ENCODE measurements around the gene RAD21L1.

Gene RAD21L1

DNA sequence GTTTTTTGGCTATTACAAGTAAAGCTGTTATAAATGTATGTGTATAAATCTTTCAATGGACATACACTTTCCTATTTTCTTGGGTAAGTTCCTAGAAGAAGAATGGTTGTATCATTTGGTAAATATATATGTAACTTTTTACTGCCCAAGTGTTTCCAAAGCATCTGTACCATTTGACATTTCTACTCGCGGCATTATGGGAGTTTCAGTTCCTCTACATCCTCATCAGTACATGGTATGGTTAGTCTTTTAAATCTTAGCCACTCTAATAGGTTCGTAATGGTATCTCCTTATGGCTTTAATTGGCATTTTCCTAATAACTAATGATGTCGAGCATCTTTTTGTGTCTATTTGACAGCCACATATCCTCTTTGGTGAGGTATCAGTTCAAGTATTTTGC lies 53.1 kb downstream of the RAD21L1 start:
- Histone ChIP-seq H3K79me1 (ENCODE audit: low read depth, low read length) (peaks cover 4% of the 10 kb centered on the region), H2BK120ac (ENCODE audit: low read depth, low read length) (no peak overlapping the region), H3K4me2 (ENCODE audit: insufficient read depth, low read length, poor library complexity, severe bottlenecking) (no peak overlapping the region), H3K23ac (ENCODE audit: low read depth, low read length, poor library complexity) (no peak overlapping the region), H3K9me3 (replicated peaks in 1 of 2; ENCODE audit: control insufficient read depth in 2 of 2, insufficient read depth in 1 of 2, low read depth in 1 of 2, low read length in 2 of 2) (no peaks in the 10 kb centered on the region), H3K27me3 (ENCODE audit: control insufficient read depth in 3 of 3, insufficient read depth in 3 of 3, low read depth in 1 of 3, low read length in 3 of 3) (peaks cover 0 to 81% (median 1%) of the 10 kb centered on the region in 3 experiments), H4K91ac (ENCODE audit: low read depth, low read length, poor library complexity) (no peak overlapping the region), H3K14ac (ENCODE audit: low read length) (no peak overlapping the region), H3K27ac (replicated peaks; ENCODE audit: low read length) (no peak overlapping the region), H4K8ac (ENCODE audit: low read depth, low read length) (no peak overlapping the region), H3K9ac (ENCODE audit: low read depth, low read length, poor library complexity) (no peak overlapping the region), H3K36me3 (replicated peaks in 1 of 2; ENCODE audit: control insufficient read depth in 2 of 2, insufficient read depth in 2 of 2, low read length in 2 of 2) (no peaks in the 10 kb centered on the region), H2AFZ (ENCODE audit: low read length) (no peak overlapping the region), H2BK15ac (ENCODE audit: low read length) (no peak overlapping the region), H3K4ac (ENCODE audit: low read length) (no peak overlapping the region), H3K4me1 (ENCODE audit: control insufficient read depth in 2 of 2, insufficient read depth in 1 of 2, low read depth in 1 of 2, low read length in 2 of 2) (peaks cover 0 to 11% of the 10 kb centered on the region in 2 donors), H3K4me3 (ENCODE audit: low read length in 2 of 2) (no peak overlapping the region), H3K18ac (ENCODE audit: low read length) (no peak overlapping the region), H2BK12ac (ENCODE audit: low read length) (no peak overlapping the region), H2BK5ac (ENCODE audit: low read length) (no peak overlapping the region), H2AK5ac (ENCODE audit: low read depth, low read length) (no peak overlapping the region)
- no CpG with 5 or more reads among the region's 4 CpGs for WGBS, 2 donors (ENCODE audit: extremely low coverage in 2 of 2, insufficient read length in 2 of 2, insufficient replicate concordance in 1 of 2)
- no peak for DNase-seq (ENCODE audit: low spot score)

DNA sequence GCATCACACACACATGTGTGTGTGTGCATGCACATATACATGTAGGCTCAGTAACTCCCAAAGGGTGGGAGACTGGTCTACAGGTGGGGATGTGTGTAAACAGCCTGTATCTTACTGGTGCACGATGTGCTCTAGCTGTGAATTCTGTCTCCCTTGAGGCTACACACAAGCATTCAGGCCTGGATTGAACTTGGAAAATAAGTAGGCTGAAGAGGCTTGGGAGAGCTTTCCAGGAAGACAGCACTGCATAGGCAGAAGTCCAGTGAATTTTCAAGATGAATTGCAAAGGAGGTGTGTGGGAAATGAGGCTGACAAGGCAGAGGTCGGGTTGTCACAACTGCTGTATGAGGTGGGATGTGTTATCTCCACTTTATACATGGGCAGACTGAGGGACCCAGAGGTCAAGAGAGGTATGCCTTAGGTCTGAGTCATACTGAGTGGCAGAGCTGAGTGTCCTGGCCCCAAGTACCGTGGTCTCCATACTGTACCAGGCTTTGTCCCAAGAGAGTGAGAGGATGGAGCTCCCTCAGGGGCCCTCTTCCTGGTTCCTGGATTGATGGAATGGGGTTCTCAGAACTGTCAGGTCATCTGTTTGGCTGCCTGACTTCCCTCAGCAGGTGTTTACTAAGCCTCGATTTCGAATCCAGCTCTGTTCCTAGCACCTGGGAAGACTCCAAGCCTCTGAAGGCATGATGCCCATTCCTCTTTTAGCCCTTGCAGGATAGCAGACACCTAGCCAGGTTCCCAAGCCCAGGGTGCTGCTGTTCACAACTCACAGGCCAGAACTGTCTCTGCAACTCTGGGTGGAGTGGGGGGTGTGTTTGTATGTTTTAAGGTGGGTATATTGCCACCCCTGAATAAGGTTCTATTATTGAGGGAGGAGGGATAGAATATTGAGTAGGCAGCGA lies 54.6 kb downstream of the RAD21L1 start:
- Histone ChIP-seq H2BK5ac (ENCODE audit: low read length) (no peak overlapping the region), H3K79me1 (ENCODE audit: low read depth, low read length) (peaks cover 4% of the 10 kb centered on the region), H3K18ac (ENCODE audit: low read length) (no peak overlapping the region), H2BK15ac (ENCODE audit: low read length) (peak overlapping the region; percentile 22), H3K27me3 (ENCODE audit: control insufficient read depth in 3 of 3, insufficient read depth in 3 of 3, low read depth in 1 of 3, low read length in 3 of 3) (peaks cover 0 to 78% (median 1%) of the 10 kb centered on the region in 3 experiments), H3K27ac (replicated peaks; ENCODE audit: low read length) (no peak overlapping the region), H3K4ac (ENCODE audit: low read length) (no peak overlapping the region), H2BK120ac (ENCODE audit: low read depth, low read length) (no peak overlapping the region), H3K4me2 (ENCODE audit: insufficient read depth, low read length, poor library complexity, severe bottlenecking) (no peak overlapping the region), H4K91ac (ENCODE audit: low read depth, low read length, poor library complexity) (no peak overlapping the region), H2BK12ac (ENCODE audit: low read length) (no peak overlapping the region), H3K9ac (ENCODE audit: low read depth, low read length, poor library complexity) (no peak overlapping the region), H2AK5ac (ENCODE audit: low read depth, low read length) (no peak overlapping the region), H3K23ac (ENCODE audit: low read depth, low read length, poor library complexity) (no peak overlapping the region), H4K8ac (ENCODE audit: low read depth, low read length) (no peak overlapping the region), H3K9me3 (replicated peaks in 1 of 2; ENCODE audit: control insufficient read depth in 2 of 2, insufficient read depth in 1 of 2, low read depth in 1 of 2, low read length in 2 of 2) (no peaks in the 10 kb centered on the region), H3K4me1 (ENCODE audit: control insufficient read depth in 2 of 2, insufficient read depth in 1 of 2, low read depth in 1 of 2, low read length in 2 of 2) (peaks cover 0 to 19% of the 10 kb centered on the region in 2 donors), H2AFZ (ENCODE audit: low read length) (no peak overlapping the region), H3K4me3 (ENCODE audit: low read length in 2 of 2) (no peak overlapping the region), H3K14ac (ENCODE audit: low read length) (no peak overlapping the region), H3K36me3 (replicated peaks in 1 of 2; ENCODE audit: control insufficient read depth in 2 of 2, insufficient read depth in 2 of 2, low read length in 2 of 2) (no peaks in the 10 kb centered on the region)
- no peak for DNase-seq (ENCODE audit: low spot score)
- no CpG with 5 or more reads among the region's 6 CpGs for WGBS, 2 donors (ENCODE audit: extremely low coverage in 2 of 2, insufficient read length in 2 of 2, insufficient replicate concordance in 1 of 2)

DNA sequence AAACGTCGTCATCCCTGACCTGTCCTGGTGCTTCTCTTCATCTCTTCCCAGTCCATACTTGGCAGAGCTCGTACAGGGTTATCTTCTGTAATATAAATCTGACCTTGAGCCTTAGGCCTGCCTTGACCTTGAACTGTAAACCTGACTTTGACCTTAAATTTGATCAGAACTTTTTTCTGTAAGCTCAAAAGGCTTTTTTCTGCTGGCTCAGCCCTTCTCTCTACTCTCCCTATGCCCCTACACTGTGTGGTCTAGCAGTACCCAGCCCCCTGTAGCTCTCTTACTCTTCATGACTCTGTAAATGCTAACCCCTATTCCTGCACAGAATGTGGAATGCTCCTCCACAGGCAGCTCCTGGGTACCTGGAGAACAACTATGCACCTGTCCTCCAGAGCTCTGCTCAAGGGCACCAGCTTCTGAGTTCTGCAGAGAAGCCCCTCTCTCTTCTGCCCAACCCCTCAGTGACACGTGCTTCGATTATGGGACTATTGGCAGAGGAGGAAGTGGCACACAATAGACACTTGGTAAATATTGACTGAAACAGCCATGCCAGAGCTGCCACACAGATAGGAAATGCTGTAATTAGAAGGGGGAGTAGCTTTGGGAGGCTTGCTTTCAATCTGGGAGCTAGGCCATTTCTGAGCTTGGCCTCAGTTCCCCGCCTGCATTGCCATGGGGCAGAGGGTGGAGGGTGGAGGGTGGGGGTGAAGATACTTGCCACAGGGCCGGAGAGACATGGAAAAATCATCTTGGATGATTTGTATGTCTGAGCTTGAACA lies 55.6 kb downstream of the RAD21L1 start:
- no peak overlapping the region for H3K23ac ChIP-seq (ENCODE audit: low read depth, low read length, poor library complexity)
- no peak overlapping the region for H2AK5ac ChIP-seq (ENCODE audit: low read depth, low read length)
- H3K27ac ChIP-seq (replicated peaks; ENCODE audit: low read length), result no peak overlapping the region
- H3K14ac ChIP-seq (ENCODE audit: low read length), result no peak overlapping the region
- peaks cover 4% of the 10 kb centered on the region for H3K79me1 ChIP-seq (ENCODE audit: low read depth, low read length)
- no peak overlapping the region for H2AFZ ChIP-seq (ENCODE audit: low read length)
- no peak overlapping the region for H2BK12ac ChIP-seq (ENCODE audit: low read length)
- H3K18ac ChIP-seq (ENCODE audit: low read length), result no peak overlapping the region
- DNase-seq (ENCODE audit: low spot score), result no peak
- H3K4ac ChIP-seq (ENCODE audit: low read length), result no peak overlapping the region
- no peak overlapping the region for H4K8ac ChIP-seq (ENCODE audit: low read depth, low read length)
- no peak overlapping the region for H3K9ac ChIP-seq (ENCODE audit: low read depth, low read length, poor library complexity)
- no peak overlapping the region for H4K91ac ChIP-seq (ENCODE audit: low read depth, low read length, poor library complexity)
- no CpG with 5 or more reads among the region's 7 CpGs for WGBS, 2 donors (ENCODE audit: extremely low coverage in 2 of 2, insufficient read length in 2 of 2, insufficient replicate concordance in 1 of 2)
- no peak overlapping the region for H2BK5ac ChIP-seq (ENCODE audit: low read length)
- H3K4me2 ChIP-seq (ENCODE audit: insufficient read depth, low read length, poor library complexity, severe bottlenecking), result no peak overlapping the region
- H3K27me3 ChIP-seq (ENCODE audit: control insufficient read depth in 3 of 3, insufficient read depth in 3 of 3, low read depth in 1 of 3, low read length in 3 of 3), result peaks cover 0 to 73% (median 1%) of the 10 kb centered on the region in 3 experiments
- no peaks in the 10 kb centered on the region for H3K36me3 ChIP-seq (replicated peaks in 1 of 2; ENCODE audit: control insufficient read depth in 2 of 2, insufficient read depth in 2 of 2, low read length in 2 of 2)
- no peak overlapping the region for H2BK15ac ChIP-seq (ENCODE audit: low read length)
- no peak overlapping the region for H3K4me3 ChIP-seq (ENCODE audit: low read length in 2 of 2)
- H2BK120ac ChIP-seq (ENCODE audit: low read depth, low read length), result no peak overlapping the region
- no peaks in the 10 kb centered on the region for H3K9me3 ChIP-seq (replicated peaks in 1 of 2; ENCODE audit: control insufficient read depth in 2 of 2, insufficient read depth in 1 of 2, low read depth in 1 of 2, low read length in 2 of 2)
- H3K4me1 ChIP-seq (ENCODE audit: control insufficient read depth in 2 of 2, insufficient read depth in 1 of 2, low read depth in 1 of 2, low read length in 2 of 2), result peaks cover 0 to 23% of the 10 kb centered on the region in 2 donors

DNA sequence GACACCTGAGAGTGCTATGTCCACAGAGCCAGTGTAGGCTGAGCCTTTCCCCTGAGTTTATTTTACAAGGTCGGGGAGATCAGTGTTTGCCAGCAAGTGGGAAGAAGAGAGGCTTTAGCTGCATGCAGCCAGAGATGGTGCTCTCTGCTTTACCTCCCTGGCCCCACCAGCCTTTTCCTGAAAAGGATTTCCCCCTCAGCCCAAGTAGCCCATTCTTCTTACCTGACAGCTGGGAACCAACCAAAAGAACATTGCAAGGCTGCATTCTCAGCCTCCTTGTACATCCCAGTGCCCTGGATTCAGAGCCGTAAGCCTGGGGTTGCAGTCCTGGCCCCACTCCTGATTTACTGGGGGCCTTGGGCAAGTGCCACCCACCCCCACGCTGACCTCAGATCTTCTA lies 57.1 kb downstream of the RAD21L1 start:
- Histone ChIP-seq H2BK5ac (ENCODE audit: low read length) (no peak overlapping the region), H3K14ac (ENCODE audit: low read length) (no peak overlapping the region)

More for the DNA sequence above, 57.1 kb downstream of the RAD21L1 start:
- Histone ChIP-seq H3K79me1 (ENCODE audit: low read depth, low read length) (no peaks in the 10 kb centered on the region), H3K18ac (ENCODE audit: low read length) (peak overlapping the region; percentile 20), H3K4me1 (ENCODE audit: control insufficient read depth in 2 of 2, insufficient read depth in 1 of 2, low read depth in 1 of 2, low read length in 2 of 2) (peaks cover 0 to 25% of the 10 kb centered on the region in 2 donors), H3K4ac (ENCODE audit: low read length) (no peak overlapping the region), H2AK5ac (ENCODE audit: low read depth, low read length) (no peak overlapping the region), H3K9me3 (replicated peaks in 1 of 2; ENCODE audit: control insufficient read depth in 2 of 2, insufficient read depth in 1 of 2, low read depth in 1 of 2, low read length in 2 of 2) (no peaks in the 10 kb centered on the region), H2BK15ac (ENCODE audit: low read length) (no peak overlapping the region), H3K9ac (ENCODE audit: low read depth, low read length, poor library complexity) (no peak overlapping the region), H2BK120ac (ENCODE audit: low read depth, low read length) (no peak overlapping the region), H3K4me3 (ENCODE audit: low read length in 2 of 2) (no peak overlapping the region), H4K91ac (ENCODE audit: low read depth, low read length, poor library complexity) (no peak overlapping the region), H2AFZ (ENCODE audit: low read length) (no peak overlapping the region), H3K27ac (replicated peaks; ENCODE audit: low read length) (no peak overlapping the region), H4K8ac (ENCODE audit: low read depth, low read length) (no peak overlapping the region), H3K27me3 (ENCODE audit: control insufficient read depth in 3 of 3, insufficient read depth in 3 of 3, low read depth in 1 of 3, low read length in 3 of 3) (peaks cover 0 to 69% (median 0%) of the 10 kb centered on the region in 3 experiments), H3K36me3 (replicated peaks in 1 of 2; ENCODE audit: control insufficient read depth in 2 of 2, insufficient read depth in 2 of 2, low read length in 2 of 2) (no peaks in the 10 kb centered on the region), H3K4me2 (ENCODE audit: insufficient read depth, low read length, poor library complexity, severe bottlenecking) (no peak overlapping the region), H3K23ac (ENCODE audit: low read depth, low read length, poor library complexity) (no peak overlapping the region), H2BK12ac (ENCODE audit: low read length) (no peak overlapping the region)
- whole genome bisulfite sequencing, 2 donors (ENCODE audit: extremely low coverage in 2 of 2, insufficient read length in 2 of 2, insufficient replicate concordance in 1 of 2), result no CpG with 5 or more reads among the region's 3 CpGs
- no peak for DNase-seq (ENCODE audit: low spot score)

Data from neuronal stem cell (in vitro differentiated cells).